HEK293 (cell line): ENCODE measurements around the gene RNF181.
"Not testable (repeated sequence)": the region's sequence is repeated elsewhere in the genome, so short reads cannot be mapped to it uniquely, and the experiment has no call there.

Experiments
- CTCF ChIA-PET: fragments of 350-600 bp; formaldehyde crosslinking; extraction: SDS; loops from one replicate; lab custom pipeline; 2021; ENCODE audit warnings: antibody characterized with exemption; lab: Yijun Ruan, JAX
- POLR2A ChIA-PET: fragments of 300-600 bp; formaldehyde crosslinking; extraction: SDS; loops from one replicate; lab custom pipeline; 2020; ENCODE audit warnings: antibody characterized with exemption, inconsistent platforms; lab: Yijun Ruan, JAX
- H3K27ac ChIP-seq: fragments of 200-500 bp; sonication (Bioruptor generic); 2 replicates; pipeline ENCODE4 v1.5.1; 2014; ENCODE audit warnings: low read depth, low read length, control low read depth, inconsistent platforms; ENCODE audit errors: extremely low read depth
- H3K36me3 ChIP-seq, 2 experiments: fragments of 200-500 bp in 1 of 2; sonication (Bioruptor generic) in 1 of 2; 1 replicate in 1 of 2; 2 replicates in 1 of 2; pipeline ENCODE4 v1.5.1; 2014 to 2017; ENCODE audit warnings: inconsistent platforms in 2 of 2, low read length in 2 of 2; ENCODE audit not compliant: control insufficient read depth in 2 of 2, insufficient read depth in 1 of 2
- H3K4me1 ChIP-seq: fragments of 200-500 bp; sonication (Bioruptor generic); 2 replicates; pipeline ENCODE4 v1.5.1; 2014; ENCODE audit warnings: mild to moderate bottlenecking, low read length, inconsistent platforms; ENCODE audit not compliant: control insufficient read depth, insufficient read depth
- H3K4me3 ChIP-seq: 2 replicates; pipeline ENCODE4 v1.5.1; 2011; ENCODE audit warnings: low read depth, mild to moderate bottlenecking, control low read depth, low read length, moderate library complexity
- H3K9me3 ChIP-seq: fragments of 200-500 bp; sonication (Bioruptor generic); 2 replicates; pipeline ENCODE4 v1.5.1; 2014; ENCODE audit warnings: low read depth, low read length, inconsistent platforms; ENCODE audit not compliant: control insufficient read depth, insufficient read depth
- HOXC10 ChIP-seq: sonication (generic); formaldehyde crosslinking; IDR thresholded peaks from 2 replicates; pipeline ENCODE4 v1.8.1; 2023; ENCODE audit warnings: mild to moderate bottlenecking, missing genetic modification reagents
- PRDM6 ChIP-seq: fragments of 450-650 bp; formaldehyde crosslinking; IDR thresholded peaks from 2 replicates; pipeline ENCODE4 v1.5.1; 2017; ENCODE audit warnings: missing biosample characterization, missing genetic modification characterization
- RBAK ChIP-seq: fragments of 450-650 bp; formaldehyde crosslinking; IDR thresholded peaks from 2 replicates; pipeline ENCODE4 v1.5.1; 2016; ENCODE audit warnings: missing biosample characterization, missing genetic modification characterization
- SP3 ChIP-seq: fragments of 450-650 bp; formaldehyde crosslinking; IDR thresholded peaks from 2 replicates; pipeline ENCODE4 v1.5.1; 2016; ENCODE audit warnings: missing biosample characterization, missing genetic modification characterization
- ZBTB10 ChIP-seq: fragments of 450-650 bp; formaldehyde crosslinking; IDR thresholded peaks from 2 replicates; pipeline ENCODE4 v1.5.1; 2016; ENCODE audit warnings: missing biosample characterization, missing genetic modification characterization
- ZFP69B ChIP-seq: fragments of 450-650 bp; formaldehyde crosslinking; IDR thresholded peaks from 2 replicates; pipeline ENCODE4 v1.5.1; 2016; ENCODE audit warnings: missing biosample characterization, missing genetic modification characterization
- ZNF169 ChIP-seq: fragments of 450-650 bp; formaldehyde crosslinking; IDR thresholded peaks from 2 replicates; pipeline ENCODE4 v1.5.1; 2016; ENCODE audit warnings: missing biosample characterization, missing genetic modification characterization
- ZNF175 ChIP-seq: fragments of 450-650 bp; formaldehyde crosslinking; IDR thresholded peaks from 2 replicates; pipeline ENCODE4 v1.5.1; 2016; ENCODE audit warnings: missing biosample characterization, missing genetic modification characterization
- ZNF311 ChIP-seq: fragments of 450-650 bp; formaldehyde crosslinking; IDR thresholded peaks from 2 replicates; pipeline ENCODE4 v1.5.1; 2017; ENCODE audit warnings: missing biosample characterization, missing genetic modification characterization, borderline replicate concordance
- ZNF37A ChIP-seq: fragments of 450-650 bp; IDR thresholded peaks from 2 replicates; pipeline ENCODE4 v1.5.1; 2018; ENCODE audit warnings: missing biosample characterization, missing genetic modification characterization
- ZNF514 ChIP-seq: fragments of 450-650 bp; formaldehyde crosslinking; IDR thresholded peaks from 2 replicates; pipeline ENCODE4 v1.5.1; 2016; ENCODE audit warnings: missing biosample characterization, missing genetic modification characterization
- ZNF544 ChIP-seq: fragments of 450-650 bp; formaldehyde crosslinking; IDR thresholded peaks from 2 replicates; pipeline ENCODE4 v1.5.0; 2017; ENCODE audit warnings: missing biosample characterization, missing genetic modification characterization
- ZNF580 ChIP-seq: fragments of 450-650 bp; formaldehyde crosslinking; IDR thresholded peaks from 2 replicates; pipeline ENCODE4 v1.5.1; 2016; ENCODE audit warnings: missing biosample characterization, missing genetic modification characterization
- ZNF677 ChIP-seq: fragments of 450-650 bp; IDR thresholded peaks from 2 replicates; pipeline ENCODE4 v1.5.0; 2018; ENCODE audit warnings: missing biosample characterization, mild to moderate bottlenecking, missing genetic modification characterization, moderate library complexity
- ZNF704 ChIP-seq: fragments of 450-650 bp; formaldehyde crosslinking; IDR thresholded peaks from 2 replicates; pipeline ENCODE4 v1.5.1; 2016; ENCODE audit warnings: missing biosample characterization, missing genetic modification characterization

Gene RNF181

GRCh38 chr2:85611705-85612587, 16.4 kb downstream of the RNF181 start, which contains the start of gene C2orf68 (continued):
- TF ChIP-seq SP3 (tag by site-specific recombination): peak; percentile 86
- TF ChIP-seq ZNF311 (tag by site-specific recombination): no peak

- CTCF ChIA-PET: interaction anchor here (0.9 to 1.0 kb wide), 2 partner anchors 22 to 231 kb away, joined by 3 read pairs; no protein-coding TSS in a partner anchor
- peaks cover 8% of the 10 kb centered on the region for H3K4me1 ChIP-seq
- TF ChIP-seq HOXC10 (CRISPR knock-in tag): no peak
- no peak for TF ChIP-seq ZNF169
- no peak for TF ChIP-seq ZNF704 (tag by site-specific recombination)
- TF ChIP-seq ZNF580 (tag by site-specific recombination): no peak
- TF ChIP-seq RBAK (tag by site-specific recombination): no peak
- TF ChIP-seq ZNF175 (tag by site-specific recombination): no peak
- TF ChIP-seq ZNF37A (tag by site-specific recombination): no peak
- TF ChIP-seq SP3 (tag by site-specific recombination): no peak
- TF ChIP-seq ZBTB10 (tag by site-specific recombination): no peak
- TF ChIP-seq PRDM6 (tag by site-specific recombination): no peak
- no peak for TF ChIP-seq ZFP69B (tag by site-specific recombination)
- no peak for TF ChIP-seq ZNF514 (tag by site-specific recombination)
- no peak for TF ChIP-seq ZNF677 (tag by site-specific recombination)
- no peak for TF ChIP-seq ZNF544 (tag by site-specific recombination)
- H3K4me3 ChIP-seq: no peak overlapping the region
- H3K9me3 ChIP-seq: no peaks in the 10 kb centered on the region
- no peak overlapping the region for H3K27ac ChIP-seq
- peaks cover 12 to 24% of the 10 kb centered on the region in 2 experiments; a peak in 2 of 3 replicates for H3K36me3 ChIP-seq
- POLR2A ChIA-PET: interaction anchor here (0.6 to 1.3 kb wide), 2 partner anchors 53 to 544 kb away, joined by 3 to 5 read pairs; partner anchors contain the start of gene GGCX
These were observed 18.4 kb downstream of the RNF181 start for GRCh38 chr2:85613717-85614515.

- ChIA-PET POLR2A (interaction anchor here (1.1 to 3.1 kb wide), 3 partner anchors 10 to 54 kb away, joined by 6 to 16 read pairs (median 7); partner anchors contain the start of genes GGCX and RNF181), CTCF (interaction anchor here (0.8 to 1.0 kb wide), 2 partner anchors 92 to 232 kb away, joined by 3 read pairs; no protein-coding TSS in a partner anchor)
- not testable (repeated sequence) for H3K9me3 ChIP-seq, H3K4me1 ChIP-seq, H3K27ac ChIP-seq, H3K4me3 ChIP-seq
- H3K36me3 ChIP-seq: peaks cover 14 to 22% of the 10 kb centered on the region in 2 experiments; a peak in 2 of 3 replicates
These were observed 19.2 kb downstream of the RNF181 start for GRCh38 chr2:85614757-85615156.
